Ishikawa (cell line): ENCODE data around the gene MAST4.
A peak's percentile ranks its signal among the peaks of the same experiment; 100 is the strongest.

Experiments
- CEBPB ChIP-seq: IDR thresholded peaks from 2 replicates; pipeline ENCODE4 v1.6.1; 2012
- CREB1 ChIP-seq: IDR thresholded peaks from 2 replicates; pipeline ENCODE4 v1.6.1; 2012; ENCODE audit warnings: low read depth
- EGR1 ChIP-seq: IDR thresholded peaks from 2 replicates; pipeline ENCODE4 v1.6.1; 2012
- EP300 ChIP-seq: IDR thresholded peaks from 2 replicates; pipeline ENCODE4 v1.6.1; 2012; ENCODE audit warnings: borderline replicate concordance
- FOXM1 ChIP-seq: IDR thresholded peaks from 2 replicates; pipeline ENCODE4 v1.6.1; 2012; ENCODE audit warnings: low read depth, borderline replicate concordance
- MAX ChIP-seq: IDR thresholded peaks from 2 replicates; pipeline ENCODE4 v1.6.1; 2012
- NFIC ChIP-seq: IDR thresholded peaks from 2 replicates; pipeline ENCODE4 v1.6.1; 2012
- RAD21 ChIP-seq: IDR thresholded peaks from 2 replicates; pipeline ENCODE4 v1.6.1; 2012; ENCODE audit warnings: low read depth
- REST ChIP-seq: IDR thresholded peaks from 2 replicates; pipeline ENCODE4 v1.6.1; 2012; ENCODE audit warnings: low read depth, mild to moderate bottlenecking
- TAF1 ChIP-seq: IDR thresholded peaks from 2 replicates; pipeline ENCODE4 v1.6.1; 2012; ENCODE audit warnings: low read depth, mild to moderate bottlenecking
- TCF12 ChIP-seq: IDR thresholded peaks from 2 replicates; pipeline ENCODE4 v1.6.1; 2012; ENCODE audit warnings: low read depth
- TEAD4 ChIP-seq: IDR thresholded peaks from 2 replicates; pipeline ENCODE4 v1.6.1; 2012
- USF1 ChIP-seq: IDR thresholded peaks from 2 replicates; pipeline ENCODE4 v1.6.1; 2012
- YY1 ChIP-seq: IDR thresholded peaks from 2 replicates; pipeline ENCODE4 v1.6.1; 2012; ENCODE audit warnings: low read depth
- ZBTB7A ChIP-seq: IDR thresholded peaks from 2 replicates; pipeline ENCODE4 v1.6.1; 2012; ENCODE audit warnings: low read depth

MAST4 gene

GRCh38 chr5:66864240-66864884 lies 268.2 kb downstream of the MAST4 start:
- TF ChIP-seq RAD21: peak; percentile 65
- TF ChIP-seq YY1: no peak

- TF ChIP-seq TCF12 (no peak), TEAD4 (no peak), NFIC (no peak), TAF1 (no peak), CEBPB (no peak), REST (no peak), EP300 (no peak), ZBTB7A (no peak), USF1 (no peak), RAD21 (no peak), FOXM1 (no peak), CREB1 (no peak), YY1 (no peak), EGR1 (no peak), MAX (no peak)
These were observed 271.6 kb downstream of the MAST4 start for GRCh38 chr5:66867618-66868322.

GRCh38 chr5:66869347-66869746 lies 273.2 kb downstream of the MAST4 start:
- TF ChIP-seq YY1 (no peak), TAF1 (no peak), FOXM1 (no peak)

- TF ChIP-seq USF1 (no peak), TCF12 (no peak), FOXM1 (no peak)
These were observed 274.5 kb downstream of the MAST4 start for GRCh38 chr5:66870708-66871107.

- TF ChIP-seq USF1 (no peak), RAD21 (no peak), EP300 (no peak), CEBPB (no peak), ZBTB7A (no peak), EGR1 (no peak), REST (no peak), CREB1 (no peak), YY1 (no peak), TAF1 (no peak), NFIC (no peak), TEAD4 (no peak)
These were observed 275.5 kb downstream of the MAST4 start for GRCh38 chr5:66871651-66872050.

- TF ChIP-seq EGR1: no peak
These were observed 276.6 kb downstream of the MAST4 start for GRCh38 chr5:66872736-66873331.
